ENCODE results near the gene TET3.
A peak's percentile ranks its signal among the peaks of the same experiment; 100 is the strongest.
"Not testable (repeated sequence)": the region's sequence is repeated elsewhere in the genome, so short reads cannot be mapped to it uniquely, and the experiment has no call there.

TET3 gene

GRCh38 chr2:73984203-73984921, at the start of gene TET3:
Gene TET3 (plus strand): TSS chr2:73984910. CDS start chr2:73986404, 1,494 bp downstream.
- peak; percentile 84 for DNase-seq

GRCh38 chr2:73935641-73936040, 49.1 kb upstream of the TET3 start:
- no peak for DNase-seq

GRCh38 chr2:73937103-73937885, 47.4 kb upstream of the TET3 start:
- DNase-seq, result no peak

- no peak for DNase-seq
Measured at GRCh38 chr2:73937899-73938298, 46.8 kb upstream of the TET3 start.

- DNase-seq, result peak; percentile 41
Measured at GRCh38 chr2:73938718-73939352, 45.9 kb upstream of the TET3 start.

GRCh38 chr2:73939419-73939818, 45.3 kb upstream of the TET3 start:
- peak; percentile 59 for DNase-seq

- not testable (repeated sequence) for DNase-seq
Measured at GRCh38 chr2:73940066-73940465, 44.6 kb upstream of the TET3 start.

GRCh38 chr2:73942664-73943063, 42.0 kb upstream of the TET3 start:
- DNase-seq, result no peak

GRCh38 chr2:73944714-73945113, 40.0 kb upstream of the TET3 start:
- DNase-seq, result no peak

- DNase-seq, result no peak
Measured at GRCh38 chr2:73946215-73946614, 38.5 kb upstream of the TET3 start.

- DNase-seq, result no peak
Measured at GRCh38 chr2:73946666-73947065, 38.0 kb upstream of the TET3 start.

GRCh38 chr2:73947412-73948018, 37.2 kb upstream of the TET3 start:
- DNase-seq, result no peak

GRCh38 chr2:73949802-73950201, 34.9 kb upstream of the TET3 start:
- no peak for DNase-seq

GRCh38 chr2:73952499-73953446, 31.9 kb upstream of the TET3 start:
- DNase-seq, result no peak

- no peak for DNase-seq
Measured at GRCh38 chr2:73956218-73956865, 28.4 kb upstream of the TET3 start.

- no peak for DNase-seq
Measured at GRCh38 chr2:73961274-73961673, 23.4 kb upstream of the TET3 start.

GRCh38 chr2:73961823-73962615, 22.7 kb upstream of the TET3 start:
- DNase-seq, result no peak

- no peak for DNase-seq
Measured at GRCh38 chr2:73962798-73963197, 21.9 kb upstream of the TET3 start.

- DNase-seq, result no peak
Measured at GRCh38 chr2:73963385-73964120, 21.2 kb upstream of the TET3 start.

GRCh38 chr2:73964223-73964622, 20.5 kb upstream of the TET3 start:
- DNase-seq, result no peak

Data from hematopoietic multipotent progenitor cell treated with erythropoietin and hydrocortisone succinate and interleukin-3 and kit ligand, for 4 days (in vitro differentiated cells).